Activated CD4-positive, CD25-positive, alpha-beta regulatory T cell (primary cell): ENCODE results near the gene MTA3.

Experiments
- DNase-seq, 4 experiments: peaks; one replicate each; lab custom pipeline; 2025; lab: John Stamatoyannopoulos, UW

MTA3 gene

DNA sequence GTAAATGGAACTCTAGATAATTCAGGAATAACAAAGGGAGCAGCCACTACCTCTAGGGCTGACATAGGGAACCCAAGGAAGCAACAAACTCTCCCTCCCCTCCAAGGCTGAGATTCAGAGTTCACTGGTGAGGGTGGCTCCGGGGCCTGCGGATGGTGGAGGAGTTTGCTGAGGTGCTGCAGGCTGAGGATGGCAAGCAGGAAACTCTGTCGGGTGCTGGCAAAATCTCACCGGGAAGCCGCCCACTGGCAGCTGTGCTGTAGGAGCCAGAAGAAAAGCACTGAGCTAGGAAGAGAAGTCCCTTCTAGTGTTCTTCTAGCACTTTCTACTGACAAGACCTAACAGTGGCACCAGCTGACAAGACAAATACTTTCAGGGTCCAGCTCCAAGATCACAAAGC, 236.5 kb downstream of the MTA3 start:
- DNase-seq, result no peak
